ENCODE results near the gene PHC2. TPM values are rescaled to one million over a fixed set of nuclear protein-coding genes. Genes with fewer than 3 reads are reported as not detected.

PHC2 gene
- total and polyA plus RNA-seq, 9 of the 15 experiments (the other 6 are each of a cell fraction or from before 2014, with no cell fraction given): 3.1 to 67.6 (median 34.6) TPM

DNA sequence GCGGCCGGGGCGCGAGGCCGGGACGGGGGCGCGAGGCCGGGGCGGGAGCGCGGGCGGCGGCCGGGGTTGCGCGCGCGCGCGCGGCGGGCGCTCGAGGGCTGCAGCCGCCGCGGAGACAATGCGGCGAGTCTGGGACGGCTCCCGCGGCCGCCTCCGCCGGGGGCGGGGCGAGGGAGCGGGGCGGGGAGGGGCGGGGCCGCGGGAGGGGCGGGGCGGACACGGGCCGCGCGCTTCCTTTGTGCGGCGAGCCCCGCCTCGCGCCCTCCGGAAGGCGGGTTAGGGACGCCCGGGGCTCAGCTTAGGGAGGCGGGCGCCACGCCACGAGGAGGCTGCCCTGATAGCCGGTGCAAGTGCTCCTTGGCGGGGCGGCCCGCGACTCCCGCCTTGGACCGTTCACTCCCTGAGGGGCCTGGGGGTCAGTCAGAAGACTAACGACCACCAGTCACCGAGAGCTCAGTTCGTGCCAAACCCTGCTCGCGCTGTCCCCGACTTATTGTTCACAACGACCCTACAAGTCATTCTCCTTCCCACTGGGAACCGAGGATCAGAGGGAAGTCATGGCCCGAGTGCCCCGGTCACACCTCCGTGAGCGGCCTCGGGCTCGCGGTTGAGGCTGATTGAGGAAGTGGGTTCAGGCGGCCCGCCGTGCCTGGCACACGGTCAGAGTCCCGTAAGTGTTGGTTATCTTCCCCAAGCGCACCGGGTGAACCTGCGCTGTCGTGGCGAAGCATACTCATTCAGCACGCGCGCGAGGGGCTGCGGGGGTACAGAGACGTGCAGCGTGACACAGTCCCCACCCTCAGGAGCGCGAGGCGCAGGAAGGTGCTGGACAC, 80.9 kb downstream of the PHC2 start (continued):
- TF ChIP-seq, protein P1, sequence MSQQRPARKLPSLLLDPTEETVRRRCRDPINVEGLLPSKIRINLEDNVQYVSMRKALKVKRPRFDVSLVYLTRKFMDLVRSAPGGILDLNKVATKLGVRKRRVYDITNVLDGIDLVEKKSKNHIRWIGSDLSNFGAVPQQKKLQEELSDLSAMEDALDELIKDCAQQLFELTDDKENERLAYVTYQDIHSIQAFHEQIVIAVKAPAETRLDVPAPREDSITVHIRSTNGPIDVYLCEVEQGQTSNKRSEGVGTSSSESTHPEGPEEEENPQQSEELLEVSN (IDR thresholded peaks at IDR 0.05; ENCODE audit: borderline replicate concordance in 1 of 2, extremely low read depth in 1 of 2, insufficient read depth in 1 of 2, insufficient read length in 1 of 2, low read depth in 1 of 2, low read length in 1 of 2, poor library complexity in 1 of 2, severe bottlenecking in 1 of 2): peak; percentile 90 to 96
- peak; percentile 74; the same call in 1 of the 2 replicates for TF ChIP-seq ZBTB1 (CRISPR knock-in tag; IDR thresholded peaks at IDR 0.05; ENCODE audit: borderline replicate concordance, low read depth)
- TF ChIP-seq, protein P2, sequence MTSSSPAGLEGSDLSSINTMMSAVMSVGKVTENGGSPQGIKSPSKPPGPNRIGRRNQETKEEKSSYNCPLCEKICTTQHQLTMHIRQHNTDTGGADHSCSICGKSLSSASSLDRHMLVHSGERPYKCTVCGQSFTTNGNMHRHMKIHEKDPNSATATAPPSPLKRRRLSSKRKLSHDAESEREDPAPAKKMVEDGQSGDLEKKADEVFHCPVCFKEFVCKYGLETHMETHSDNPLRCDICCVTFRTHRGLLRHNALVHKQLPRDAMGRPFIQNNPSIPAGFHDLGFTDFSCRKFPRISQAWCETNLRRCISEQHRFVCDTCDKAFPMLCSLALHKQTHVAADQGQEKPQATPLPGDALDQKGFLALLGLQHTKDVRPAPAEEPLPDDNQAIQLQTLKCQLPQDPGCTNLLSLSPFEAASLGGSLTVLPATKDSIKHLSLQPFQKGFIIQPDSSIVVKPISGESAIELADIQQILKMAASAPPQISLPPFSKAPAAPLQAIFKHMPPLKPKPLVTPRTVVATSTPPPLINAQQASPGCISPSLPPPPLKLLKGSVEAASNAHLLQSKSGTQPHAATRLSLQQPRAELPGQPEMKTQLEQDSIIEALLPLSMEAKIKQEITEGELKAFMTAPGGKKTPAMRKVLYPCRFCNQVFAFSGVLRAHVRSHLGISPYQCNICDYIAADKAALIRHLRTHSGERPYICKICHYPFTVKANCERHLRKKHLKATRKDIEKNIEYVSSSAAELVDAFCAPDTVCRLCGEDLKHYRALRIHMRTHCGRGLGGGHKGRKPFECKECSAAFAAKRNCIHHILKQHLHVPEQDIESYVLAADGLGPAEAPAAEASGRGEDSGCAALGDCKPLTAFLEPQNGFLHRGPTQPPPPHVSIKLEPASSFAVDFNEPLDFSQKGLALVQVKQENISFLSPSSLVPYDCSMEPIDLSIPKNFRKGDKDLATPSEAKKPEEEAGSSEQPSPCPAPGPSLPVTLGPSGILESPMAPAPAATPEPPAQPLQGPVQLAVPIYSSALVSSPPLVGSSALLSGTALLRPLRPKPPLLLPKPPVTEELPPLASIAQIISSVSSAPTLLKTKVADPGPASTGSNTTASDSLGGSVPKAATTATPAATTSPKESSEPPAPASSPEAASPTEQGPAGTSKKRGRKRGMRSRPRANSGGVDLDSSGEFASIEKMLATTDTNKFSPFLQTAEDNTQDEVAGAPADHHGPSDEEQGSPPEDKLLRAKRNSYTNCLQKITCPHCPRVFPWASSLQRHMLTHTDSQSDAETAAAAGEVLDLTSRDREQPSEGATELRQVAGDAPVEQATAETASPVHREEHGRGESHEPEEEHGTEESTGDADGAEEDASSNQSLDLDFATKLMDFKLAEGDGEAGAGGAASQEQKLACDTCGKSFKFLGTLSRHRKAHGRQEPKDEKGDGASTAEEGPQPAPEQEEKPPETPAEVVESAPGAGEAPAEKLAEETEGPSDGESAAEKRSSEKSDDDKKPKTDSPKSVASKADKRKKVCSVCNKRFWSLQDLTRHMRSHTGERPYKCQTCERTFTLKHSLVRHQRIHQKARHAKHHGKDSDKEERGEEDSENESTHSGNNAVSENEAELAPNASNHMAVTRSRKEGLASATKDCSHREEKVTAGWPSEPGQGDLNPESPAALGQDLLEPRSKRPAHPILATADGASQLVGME (CRISPR knock-in tag; IDR thresholded peaks at IDR 0.05): 0 out of 2 replicates have a peak, but pooled peaks have one; percentile 53
- TF ChIP-seq, protein P3, sequence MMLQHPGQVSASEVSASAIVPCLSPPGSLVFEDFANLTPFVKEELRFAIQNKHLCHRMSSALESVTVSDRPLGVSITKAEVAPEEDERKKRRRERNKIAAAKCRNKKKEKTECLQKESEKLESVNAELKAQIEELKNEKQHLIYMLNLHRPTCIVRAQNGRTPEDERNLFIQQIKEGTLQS (IDR thresholded peaks at IDR 0.05): no peak
- TF ChIP-seq, protein P3 (CRISPR knock-in tag; conservative IDR thresholded peaks at IDR 0.05): 0 out of 2 replicates have a peak, but pooled peaks have one; percentile 24
- peak; percentile 70; the same call in 1 of the 2 replicates for TF ChIP-seq MBD2 (IDR thresholded peaks at IDR 0.05; ENCODE audit: borderline replicate concordance, low read depth)
- TF ChIP-seq SMARCC2 (IDR thresholded peaks at IDR 0.05; ENCODE audit: low read depth): 0 out of 2 replicates have a peak, but pooled peaks have one; percentile 35
- TF ChIP-seq ZNF699 (CRISPR knock-in tag; IDR thresholded peaks at IDR 0.05; ENCODE audit: insufficient replicate concordance): no peak
- peak; percentile 43; the same call in 1 of the 2 replicates for TF ChIP-seq GABPB1 (CRISPR knock-in tag; IDR thresholded peaks at IDR 0.05)
- TF ChIP-seq, protein P4, sequence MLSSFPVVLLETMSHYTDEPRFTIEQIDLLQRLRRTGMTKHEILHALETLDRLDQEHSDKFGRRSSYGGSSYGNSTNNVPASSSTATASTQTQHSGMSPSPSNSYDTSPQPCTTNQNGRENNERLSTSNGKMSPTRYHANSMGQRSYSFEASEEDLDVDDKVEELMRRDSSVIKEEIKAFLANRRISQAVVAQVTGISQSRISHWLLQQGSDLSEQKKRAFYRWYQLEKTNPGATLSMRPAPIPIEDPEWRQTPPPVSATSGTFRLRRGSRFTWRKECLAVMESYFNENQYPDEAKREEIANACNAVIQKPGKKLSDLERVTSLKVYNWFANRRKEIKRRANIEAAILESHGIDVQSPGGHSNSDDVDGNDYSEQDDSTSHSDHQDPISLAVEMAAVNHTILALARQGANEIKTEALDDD (IDR thresholded peaks at IDR 0.05): no peak; the same call in 1 of the 2 replicates
- TF ChIP-seq HCFC1 (IDR thresholded peaks at IDR 0.05; ENCODE audit: low read depth, low read length): no peak
- TF ChIP-seq CHCHD3 (CRISPR knock-in tag; IDR thresholded peaks at IDR 0.05): no peak
- TF ChIP-seq, protein P5, sequence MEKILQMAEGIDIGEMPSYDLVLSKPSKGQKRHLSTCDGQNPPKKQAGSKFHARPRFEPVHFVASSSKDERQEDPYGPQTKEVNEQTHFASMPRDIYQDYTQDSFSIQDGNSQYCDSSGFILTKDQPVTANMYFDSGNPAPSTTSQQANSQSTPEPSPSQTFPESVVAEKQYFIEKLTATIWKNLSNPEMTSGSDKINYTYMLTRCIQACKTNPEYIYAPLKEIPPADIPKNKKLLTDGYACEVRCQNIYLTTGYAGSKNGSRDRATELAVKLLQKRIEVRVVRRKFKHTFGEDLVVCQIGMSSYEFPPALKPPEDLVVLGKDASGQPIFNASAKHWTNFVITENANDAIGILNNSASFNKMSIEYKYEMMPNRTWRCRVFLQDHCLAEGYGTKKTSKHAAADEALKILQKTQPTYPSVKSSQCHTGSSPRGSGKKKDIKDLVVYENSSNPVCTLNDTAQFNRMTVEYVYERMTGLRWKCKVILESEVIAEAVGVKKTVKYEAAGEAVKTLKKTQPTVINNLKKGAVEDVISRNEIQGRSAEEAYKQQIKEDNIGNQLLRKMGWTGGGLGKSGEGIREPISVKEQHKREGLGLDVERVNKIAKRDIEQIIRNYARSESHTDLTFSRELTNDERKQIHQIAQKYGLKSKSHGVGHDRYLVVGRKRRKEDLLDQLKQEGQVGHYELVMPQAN (IDR thresholded peaks at IDR 0.05; ENCODE audit: borderline replicate concordance): peak; percentile 82; the same call in 1 of the 2 replicates
- TF ChIP-seq ZNF584 (CRISPR knock-in tag; IDR thresholded peaks at IDR 0.05; ENCODE audit: low read depth): 0 out of 2 replicates have a peak, but pooled peaks have one; percentile 24

Data from K562 (cell line).